NB4 (cell line): ENCODE results near the gene CDK18.

Experiments
- POLR2A ChIP-seq: IDR thresholded peaks from 2 replicates; pipeline ENCODE4 v1.6.1; 2011; ENCODE audit warnings: mild to moderate bottlenecking; ENCODE audit not compliant: insufficient read length; ENCODE audit errors: extremely low read depth
- TF ChIP-seq, protein P1 (sequence below): IDR thresholded peaks from one replicate; pipeline ENCODE4 v1.5.1; 2012; ENCODE audit warnings: low read depth, low read length
- TF ChIP-seq, protein P2 (sequence below): IDR thresholded peaks from 2 replicates; pipeline ENCODE4 v1.6.1; 2011; ENCODE audit warnings: low read depth, low read length

DNA sequence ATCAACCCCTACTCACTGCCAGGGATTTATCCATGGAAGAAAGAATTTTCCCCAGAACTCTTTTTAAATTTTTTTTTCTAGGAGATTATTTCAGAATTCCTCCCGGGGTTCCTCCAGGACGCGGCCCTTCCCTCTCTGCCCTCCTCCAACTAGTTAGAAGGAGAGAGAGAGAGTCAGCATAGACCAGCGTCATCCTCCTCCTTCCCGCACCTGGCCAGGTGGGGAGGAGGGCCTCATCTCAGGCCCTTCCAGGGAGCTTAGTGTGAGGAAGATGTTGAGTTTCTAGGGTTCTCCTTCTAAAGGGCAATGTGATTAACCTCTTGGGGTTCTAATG is 63.6 kb downstream of the CDK18 start:
- TF ChIP-seq, protein P1, sequence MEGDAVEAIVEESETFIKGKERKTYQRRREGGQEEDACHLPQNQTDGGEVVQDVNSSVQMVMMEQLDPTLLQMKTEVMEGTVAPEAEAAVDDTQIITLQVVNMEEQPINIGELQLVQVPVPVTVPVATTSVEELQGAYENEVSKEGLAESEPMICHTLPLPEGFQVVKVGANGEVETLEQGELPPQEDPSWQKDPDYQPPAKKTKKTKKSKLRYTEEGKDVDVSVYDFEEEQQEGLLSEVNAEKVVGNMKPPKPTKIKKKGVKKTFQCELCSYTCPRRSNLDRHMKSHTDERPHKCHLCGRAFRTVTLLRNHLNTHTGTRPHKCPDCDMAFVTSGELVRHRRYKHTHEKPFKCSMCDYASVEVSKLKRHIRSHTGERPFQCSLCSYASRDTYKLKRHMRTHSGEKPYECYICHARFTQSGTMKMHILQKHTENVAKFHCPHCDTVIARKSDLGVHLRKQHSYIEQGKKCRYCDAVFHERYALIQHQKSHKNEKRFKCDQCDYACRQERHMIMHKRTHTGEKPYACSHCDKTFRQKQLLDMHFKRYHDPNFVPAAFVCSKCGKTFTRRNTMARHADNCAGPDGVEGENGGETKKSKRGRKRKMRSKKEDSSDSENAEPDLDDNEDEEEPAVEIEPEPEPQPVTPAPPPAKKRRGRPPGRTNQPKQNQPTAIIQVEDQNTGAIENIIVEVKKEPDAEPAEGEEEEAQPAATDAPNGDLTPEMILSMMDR = no peak
- TF ChIP-seq, protein P2, sequence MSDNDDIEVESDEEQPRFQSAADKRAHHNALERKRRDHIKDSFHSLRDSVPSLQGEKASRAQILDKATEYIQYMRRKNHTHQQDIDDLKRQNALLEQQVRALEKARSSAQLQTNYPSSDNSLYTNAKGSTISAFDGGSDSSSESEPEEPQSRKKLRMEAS = no peak
- no peak for TF ChIP-seq POLR2A
